GM18909 (cell line): ENCODE measurements around the gene IRF2BPL.

Experiments used
- ATAC-seq: cut with Tn5 transposase; IDR thresholded peaks from one replicate; pipeline ENCODE4 v1.9.1; 2021; ENCODE audit warnings: mild to moderate bottlenecking; ENCODE audit not compliant: unreplicated experiment, poor library complexity

The IRF2BPL gene

GRCh38 chr14:77055306-77055705 is 26.8 kb upstream of the IRF2BPL start:
- no peak for ATAC-seq

- no peak for ATAC-seq
Observed at GRCh38 chr14:77053046-77053841, 24.7 kb upstream of the IRF2BPL start.

GRCh38 chr14:77052281-77053044 is 24.0 kb upstream of the IRF2BPL start:
- no peak for ATAC-seq

- ATAC-seq = no peak
Observed at GRCh38 chr14:77051116-77051515, 22.6 kb upstream of the IRF2BPL start.

- no peak for ATAC-seq
Observed at GRCh38 chr14:77046721-77047120, 18.2 kb upstream of the IRF2BPL start.

- ATAC-seq = no peak
Observed at GRCh38 chr14:77045238-77046162, 17.0 kb upstream of the IRF2BPL start.

- no peak for ATAC-seq
Observed at GRCh38 chr14:77044783-77045237, 16.3 kb upstream of the IRF2BPL start.

- no peak for ATAC-seq
Observed at GRCh38 chr14:77043984-77044485, 15.5 kb upstream of the IRF2BPL start.

- no peak for ATAC-seq
Observed at GRCh38 chr14:77043177-77043983, 14.9 kb upstream of the IRF2BPL start.

GRCh38 chr14:77041881-77042545 is 13.5 kb upstream of the IRF2BPL start:
- ATAC-seq = no peak

GRCh38 chr14:77040741-77041653 is 12.5 kb upstream of the IRF2BPL start:
- ATAC-seq = peak; percentile 10

- peak; percentile 64 for ATAC-seq
Observed at GRCh38 chr14:77040059-77040740, 11.7 kb upstream of the IRF2BPL start.

GRCh38 chr14:77039285-77040058 is 11.0 kb upstream of the IRF2BPL start:
- ATAC-seq = peak; percentile 1

- ATAC-seq = no peak
Observed at GRCh38 chr14:77037938-77038568, 9.5 kb upstream of the IRF2BPL start.

GRCh38 chr14:77037215-77037937 is 8.9 kb upstream of the IRF2BPL start:
- no peak for ATAC-seq
